SH-SY5Y (cell line): Measurements from ENCODE around the gene LTA4H.

Experiments used
- GATA2 ChIP-seq: IDR thresholded peaks from 2 replicates; pipeline ENCODE4 v1.6.1; 2011; ENCODE audit warnings: mild to moderate bottlenecking, low read depth, low read length
- GATA3 ChIP-seq: IDR thresholded peaks from 2 replicates; pipeline ENCODE4 v1.6.1; 2011; ENCODE audit warnings: low read depth, mild to moderate bottlenecking, low read length, moderate library complexity

- no peak for TF ChIP-seq GATA2
- no peak for TF ChIP-seq GATA3
Measured at GRCh38 chr12:96054244-96054610, 18.8 kb upstream of the LTA4H start.
